Glutamatergic neuron (in vitro differentiated cells): Measurements from ENCODE around the gene PAX7. TPM values are rescaled to one million over a fixed set of nuclear protein-coding genes. Genes with fewer than 3 reads are reported as not detected.

Experiments
- DNase-seq: peaks from one replicate; pipeline ENCODE4 v3.0.0; 2022
- H3K27ac Mint-ChIP-seq: one replicate; pipeline ENCODE4 v1.8.0; 2020; ENCODE audit warnings: mild to moderate bottlenecking, mixed read lengths, inconsistent platforms; ENCODE audit not compliant: unreplicated experiment
- H3K27me3 Mint-ChIP-seq: one replicate; pipeline ENCODE4 v1.8.0; 2020; ENCODE audit warnings: mild to moderate bottlenecking, moderate library complexity, mixed read lengths, inconsistent platforms; ENCODE audit not compliant: unreplicated experiment
- H3K36me3 Mint-ChIP-seq: one replicate; pipeline ENCODE4 v1.8.0; 2020; ENCODE audit warnings: mild to moderate bottlenecking, mixed read lengths, inconsistent platforms; ENCODE audit not compliant: unreplicated experiment
- H3K4me1 Mint-ChIP-seq: one replicate; pipeline ENCODE4 v1.8.0; 2020; ENCODE audit warnings: mild to moderate bottlenecking, low read depth, mixed read lengths, inconsistent platforms; ENCODE audit not compliant: unreplicated experiment
- H3K4me3 Mint-ChIP-seq: one replicate; pipeline ENCODE4 v1.8.0; 2020; ENCODE audit warnings: mild to moderate bottlenecking, mixed read lengths, inconsistent platforms; ENCODE audit not compliant: unreplicated experiment
- H3K9me3 Mint-ChIP-seq: one replicate; pipeline ENCODE4 v1.8.0; 2020; ENCODE audit warnings: mild to moderate bottlenecking, moderate library complexity, mixed read lengths, inconsistent platforms; ENCODE audit not compliant: unreplicated experiment
- total RNA-seq: library from RNA; stranded (reverse); fragmentation: NEBNext Ultra II Directional; extraction: Animal tissue kit (Norgen Biotek cat#: 25700); gene quantifications from one replicate; pipeline ENCODE4 v1.2.1, GENCODE V29; 2021; ENCODE audit not compliant: unreplicated experiment
- TF ChIP-seq, protein P1 (sequence below): fragments of 200-600 bp; sonication (generic); IDR thresholded peaks from one replicate; pipeline ENCODE4 v1.5.0; 2021; ENCODE audit not compliant: partially characterized antibody, unreplicated experiment

Gene PAX7
- total RNA-seq, 1 donor from 2014 or later, result 0.07 TPM

DNA sequence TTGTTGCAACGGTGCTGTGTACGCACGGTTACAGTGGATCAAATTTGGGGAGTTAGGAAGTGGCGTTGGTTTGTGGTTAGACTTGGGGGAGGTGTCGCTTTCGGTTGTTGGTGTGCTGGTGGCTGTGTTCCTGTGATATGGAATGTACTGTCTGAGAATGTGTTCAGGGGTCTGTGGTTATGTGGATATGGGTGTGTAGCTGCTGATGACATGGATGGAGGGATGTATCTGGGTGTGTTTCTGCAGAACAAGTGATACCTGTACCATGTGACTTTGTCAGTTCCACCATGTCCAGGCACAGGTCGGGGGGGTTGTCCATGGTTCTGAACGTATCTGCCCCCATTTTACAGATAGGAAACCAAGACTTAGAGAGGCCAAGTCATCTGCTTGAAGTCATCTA lies 22.7 kb downstream of the PAX7 start:
- TF ChIP-seq, protein P1, sequence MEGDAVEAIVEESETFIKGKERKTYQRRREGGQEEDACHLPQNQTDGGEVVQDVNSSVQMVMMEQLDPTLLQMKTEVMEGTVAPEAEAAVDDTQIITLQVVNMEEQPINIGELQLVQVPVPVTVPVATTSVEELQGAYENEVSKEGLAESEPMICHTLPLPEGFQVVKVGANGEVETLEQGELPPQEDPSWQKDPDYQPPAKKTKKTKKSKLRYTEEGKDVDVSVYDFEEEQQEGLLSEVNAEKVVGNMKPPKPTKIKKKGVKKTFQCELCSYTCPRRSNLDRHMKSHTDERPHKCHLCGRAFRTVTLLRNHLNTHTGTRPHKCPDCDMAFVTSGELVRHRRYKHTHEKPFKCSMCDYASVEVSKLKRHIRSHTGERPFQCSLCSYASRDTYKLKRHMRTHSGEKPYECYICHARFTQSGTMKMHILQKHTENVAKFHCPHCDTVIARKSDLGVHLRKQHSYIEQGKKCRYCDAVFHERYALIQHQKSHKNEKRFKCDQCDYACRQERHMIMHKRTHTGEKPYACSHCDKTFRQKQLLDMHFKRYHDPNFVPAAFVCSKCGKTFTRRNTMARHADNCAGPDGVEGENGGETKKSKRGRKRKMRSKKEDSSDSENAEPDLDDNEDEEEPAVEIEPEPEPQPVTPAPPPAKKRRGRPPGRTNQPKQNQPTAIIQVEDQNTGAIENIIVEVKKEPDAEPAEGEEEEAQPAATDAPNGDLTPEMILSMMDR, result no peak
- H3K27me3 Mint-ChIP-seq, result peaks cover 26% of the 10 kb centered on the region
- no peak overlapping the region for H3K27ac Mint-ChIP-seq
- H3K4me3 Mint-ChIP-seq, result no peak overlapping the region
- H3K36me3 Mint-ChIP-seq, result no peaks in the 10 kb centered on the region
- H3K9me3 Mint-ChIP-seq, result peaks cover 6% of the 10 kb centered on the region
- peaks cover 14% of the 10 kb centered on the region for H3K4me1 Mint-ChIP-seq
- DNase-seq, result no peak

DNA sequence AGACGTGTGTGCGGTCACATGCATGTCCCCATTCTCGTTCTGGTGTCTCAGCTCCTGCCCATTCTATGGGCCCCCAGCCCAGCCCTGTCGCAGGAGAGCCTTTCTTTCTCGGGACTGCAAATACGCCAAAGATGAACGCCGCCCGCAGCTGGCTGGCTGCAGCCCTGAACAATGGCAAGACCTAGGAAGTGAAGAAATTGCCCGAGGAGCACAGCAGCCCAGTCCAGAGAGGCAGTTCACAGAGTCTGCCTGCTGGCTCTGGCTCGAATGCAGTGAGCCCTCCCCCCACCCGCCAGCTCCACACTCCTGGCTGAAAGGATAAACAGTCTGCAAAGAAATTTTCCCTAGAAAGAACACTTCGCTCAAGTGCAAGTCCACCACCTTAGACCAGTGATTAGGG lies 23.3 kb downstream of the PAX7 start:
- Mint-ChIP-seq H3K27me3 (peaks cover 22% of the 10 kb centered on the region), H3K27ac (no peak overlapping the region), H3K36me3 (no peaks in the 10 kb centered on the region), H3K4me1 (peaks cover 17% of the 10 kb centered on the region), H3K9me3 (peaks cover 5% of the 10 kb centered on the region), H3K4me3 (no peak overlapping the region)
- TF ChIP-seq, protein P1, result no peak
- DNase-seq, result no peak

DNA sequence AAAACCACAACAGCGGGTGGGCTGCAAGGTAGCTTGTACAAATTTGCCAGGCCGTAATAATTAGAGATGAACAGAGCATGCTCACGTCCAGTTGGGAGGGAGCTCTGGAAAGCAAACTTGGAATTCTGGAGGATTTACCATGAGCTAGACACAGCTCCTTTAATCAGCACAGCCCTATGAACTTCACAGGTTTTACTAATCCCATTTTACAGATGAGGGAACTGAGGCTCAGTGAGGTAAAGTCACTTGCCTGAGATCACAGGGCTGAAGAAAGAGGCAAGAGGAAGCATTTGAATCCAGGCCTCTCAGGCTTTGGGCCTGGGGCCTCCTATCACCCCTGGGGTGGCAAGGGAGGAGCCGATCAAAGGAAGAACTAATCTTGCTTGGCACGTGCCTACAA lies 24.0 kb downstream of the PAX7 start:
- Mint-ChIP-seq H3K4me1 (peaks cover 17% of the 10 kb centered on the region), H3K36me3 (no peaks in the 10 kb centered on the region), H3K27ac (no peak overlapping the region), H3K9me3 (peaks cover 5% of the 10 kb centered on the region), H3K27me3 (peaks cover 20% of the 10 kb centered on the region), H3K4me3 (no peak overlapping the region)
- TF ChIP-seq, protein P1, result no peak
- no peak for DNase-seq

DNA sequence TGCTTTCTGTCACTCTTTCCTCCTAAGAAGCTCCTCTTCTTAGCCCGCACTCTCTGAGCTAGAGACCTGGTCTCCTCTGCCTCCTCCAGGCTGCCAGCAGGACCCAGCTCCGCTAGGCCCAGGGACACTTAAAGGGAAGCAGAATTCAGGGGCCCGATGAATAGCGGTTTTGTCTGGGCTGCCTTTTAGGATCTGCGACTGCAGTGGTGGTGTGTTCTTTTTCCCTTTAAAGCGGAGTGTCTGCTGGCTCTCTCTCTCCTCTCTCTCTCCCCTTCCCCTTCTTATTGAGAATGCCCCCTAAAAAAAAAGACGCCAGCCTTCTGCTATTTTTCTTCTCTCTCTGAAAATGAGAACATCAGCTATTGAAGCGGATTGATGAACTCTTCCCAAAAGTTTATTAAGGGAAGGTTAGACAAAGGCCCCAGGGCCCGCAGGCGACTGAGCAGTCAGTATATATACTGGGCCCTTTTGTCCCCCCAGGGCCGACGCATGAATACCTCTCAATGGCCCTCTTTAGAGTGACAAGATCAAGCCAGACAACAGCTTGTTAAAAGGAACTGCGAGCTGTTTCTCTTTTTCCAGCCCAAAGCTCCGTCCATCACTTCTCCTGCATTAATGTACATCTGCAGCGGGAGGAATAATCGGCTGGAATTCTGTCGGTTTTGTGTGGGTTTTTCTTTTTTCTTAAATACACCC lies 27.0 kb downstream of the PAX7 start:
- Mint-ChIP-seq H3K9me3 (peaks cover 3% of the 10 kb centered on the region), H3K36me3 (no peaks in the 10 kb centered on the region), H3K4me3 (no peak overlapping the region), H3K27me3 (peaks cover 10% of the 10 kb centered on the region), H3K27ac (no peak overlapping the region), H3K4me1 (peaks cover 15% of the 10 kb centered on the region)
- TF ChIP-seq, protein P1, result no peak
- DNase-seq, result no peak

DNA sequence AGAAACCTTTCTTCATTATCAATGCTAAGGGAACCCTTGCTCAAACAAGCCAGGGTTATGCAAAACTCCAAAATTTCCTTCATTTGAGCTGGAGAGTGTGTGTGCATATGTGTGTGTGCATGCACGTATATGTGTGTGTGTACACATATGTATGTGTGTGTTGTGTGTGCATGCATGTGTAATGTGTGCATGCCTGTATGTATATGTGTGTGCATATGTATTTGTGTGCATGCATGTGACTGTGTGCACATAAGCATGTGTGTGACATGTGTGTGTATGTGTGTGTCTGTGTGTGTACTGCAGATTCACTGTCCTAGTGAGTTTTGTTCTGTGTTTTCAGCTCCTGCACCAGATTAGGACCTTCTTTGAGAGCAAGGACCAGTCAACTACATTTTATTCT lies 28.2 kb downstream of the PAX7 start:
- peaks cover 10% of the 10 kb centered on the region for H3K27me3 Mint-ChIP-seq
- no peaks in the 10 kb centered on the region for H3K36me3 Mint-ChIP-seq
- H3K4me1 Mint-ChIP-seq, result peaks cover 15% of the 10 kb centered on the region
- peaks cover 3% of the 10 kb centered on the region for H3K9me3 Mint-ChIP-seq
- no peak overlapping the region for H3K27ac Mint-ChIP-seq
- DNase-seq, result no peak
- H3K4me3 Mint-ChIP-seq, result no peak overlapping the region
- TF ChIP-seq, protein P1, result no peak
